Measurements from ENCODE around the gene EVA1C. TPM values are rescaled to one million over a fixed set of nuclear protein-coding genes. Genes with fewer than 3 reads are reported as not detected.

The EVA1C gene
- total and polyA plus RNA-seq, 2 donors (not counting 3 experiments of a cell fraction or from before 2014, with no cell fraction given): 22.8 to 38.6 TPM

DNA sequence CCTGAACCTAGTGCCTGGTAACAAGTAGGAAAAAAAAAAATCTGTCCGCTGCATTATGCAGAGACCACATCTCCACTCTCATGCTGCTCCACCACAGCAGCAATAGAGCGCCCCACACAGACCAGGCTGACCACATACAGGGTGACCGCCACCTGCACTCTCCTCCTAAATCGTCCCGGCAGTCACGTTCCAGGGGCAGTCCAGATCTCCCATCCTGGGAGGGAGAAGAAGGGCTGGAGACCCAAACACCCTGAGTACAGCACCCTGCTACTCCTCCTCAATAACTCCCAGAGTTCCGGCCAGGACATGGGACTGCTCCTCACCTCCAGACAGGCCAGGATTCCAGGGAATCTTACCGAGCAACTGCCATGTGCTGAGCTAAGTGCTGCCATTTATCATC is 35.0 kb upstream of the EVA1C start:
- intact Hi-C loops (cut with micrococcal nuclease) (no loop called here), dilution Hi-C loops (cut with MboI; ENCODE audit: extremely low pct_ligation_motif_present, low sequenced_read_pairs) (no loop called here)
- Histone ChIP-seq H3K9me3 (replicated peaks; ENCODE audit: control insufficient read depth, insufficient read depth, low read length) (no peaks in the 10 kb centered on the region), H3K79me2 (ENCODE audit: control insufficient read depth, insufficient read depth, low read length) (peaks cover 2% of the 10 kb centered on the region), H3K27me3 (ENCODE audit: control insufficient read depth in 2 of 2, insufficient read depth in 2 of 2, low read length in 2 of 2) (no peaks in the 10 kb centered on the region), H2AFZ (ENCODE audit: low read depth, low read length) (no peak overlapping the region), H4K20me1 (replicated peaks; ENCODE audit: control insufficient read depth, extremely low read depth, insufficient read depth, low read length) (no peaks in the 10 kb centered on the region), H3K4me2 (ENCODE audit: insufficient read depth, low read length) (no peak overlapping the region), H3K9ac (replicated peaks; ENCODE audit: extremely low read depth, insufficient read depth, low read length) (no peak overlapping the region), H3K36me3 (ENCODE audit: control insufficient read depth in 2 of 2, extremely low read depth in 1 of 2, insufficient read depth in 2 of 2, low read length in 2 of 2) (peaks cover 8 to 11% of the 10 kb centered on the region in 2 experiments), H3K4me3 (replicated peaks in 1 of 3; ENCODE audit: insufficient read depth in 1 of 3, low read depth in 1 of 3, low read length in 3 of 3) (no peak overlapping the region), H3K27ac (ENCODE audit: insufficient read depth, low read depth, low read length) (no peak overlapping the region), H3K9me1 (replicated peaks; ENCODE audit: control insufficient read depth, extremely low read depth, insufficient read depth, low read length) (no peaks in the 10 kb centered on the region), H3K4me1 (ENCODE audit: control insufficient read depth, extremely low read depth, insufficient read depth, low read length) (peaks cover 7% of the 10 kb centered on the region)
- POLR2A ChIA-PET: no interaction called here
- TF ChIP-seq MYC (IDR thresholded peaks at IDR 0.05; ENCODE audit: low read depth, low read length) (no peak), CTCF (IDR thresholded peaks at IDR 0.05; ENCODE audit: extremely low read depth in 1 of 2, insufficient read depth in 1 of 2, low read depth in 1 of 2, low read length in 2 of 2) (no peak), POLR2A (IDR thresholded peaks at IDR 0.05; ENCODE audit: low read depth, low read length) (no peak), MAX (IDR thresholded peaks at IDR 0.05; ENCODE audit: insufficient read depth, insufficient read length) (no peak), FOS (IDR thresholded peaks at IDR 0.05; ENCODE audit: borderline replicate concordance, insufficient read depth, low read length) (no peak), EZH2 (IDR thresholded peaks at IDR 0.05; ENCODE audit: borderline replicate concordance, low read depth, low read length, severe bottlenecking) (no peak), JUN (IDR thresholded peaks at IDR 0.05; ENCODE audit: borderline replicate concordance, insufficient read depth, insufficient read length, low read depth) (no peak), POLR2AphosphoS5 (IDR thresholded peaks at IDR 0.05; ENCODE audit: insufficient read depth, low read depth, low read length) (no peak), GATA2 (IDR thresholded peaks at IDR 0.05; ENCODE audit: insufficient read depth, insufficient read length, low read depth, low read length) (no peak)
- CTCF ChIA-PET: no interaction called here
- no peak for FAIRE-seq
- BruUV-seq (replicated peaks): no TSS peak
- no peak for DNase-seq (ENCODE audit: low read depth, low spot score)

Data from endothelial cell of umbilical vein (primary cell).